Transverse colon (tissue), 4 donors: ENCODE measurements around the gene FKBP2. TPM values are rescaled to one million over a fixed set of nuclear protein-coding genes. Genes with fewer than 3 reads are reported as not detected.

Experiments
- DNase-seq: peaks from one replicate; pipeline ENCODE4 v3.0.0-alpha.2; 2019
- H3K27ac ChIP-seq, 4 donors: fragments of 200-600 bp; sonication (generic); 2 replicates each; pipeline ENCODE4 v1.5.1; 2016 to 2018; ENCODE audit warnings: inconsistent platforms in 4 of 4
- H3K27me3 ChIP-seq: fragments of 200-600 bp; sonication (generic); 2 replicates; pipeline ENCODE4 v1.5.1; 2017; ENCODE audit warnings: inconsistent platforms
- H3K36me3 ChIP-seq, 4 donors: fragments of 200-600 bp; sonication (generic); 2 replicates each; pipeline ENCODE4 v1.5.1; 2017 to 2019; ENCODE audit warnings: inconsistent platforms in 4 of 4
- H3K4me1 ChIP-seq, 4 donors: fragments of 200-600 bp; sonication (generic); 2 replicates each; pipeline ENCODE4 v1.5.1; 2017 to 2020; ENCODE audit warnings: inconsistent platforms in 4 of 4
- H3K4me3 ChIP-seq, 4 donors: fragments of 200-600 bp; sonication (generic); 1 replicate in 1 of 4; 2 replicates in 3 of 4; pipeline versions ENCODE4 v1.5.1 to v1.6.1; 2017 to 2019; ENCODE audit warnings: inconsistent platforms in 4 of 4
- H3K9me3 ChIP-seq, 2 donors: fragments of 200-600 bp; sonication (generic); 2 replicates each; pipeline ENCODE4 v1.5.1; 2017 to 2019; ENCODE audit warnings: inconsistent platforms in 2 of 2
- EP300 ChIP-seq: sonication (generic); formaldehyde crosslinking; IDR thresholded peaks from one replicate; pipeline ENCODE4 v1.6.1; 2017; ENCODE audit warnings: antibody characterized with exemption, low read depth
- POLR2A ChIP-seq: fragments of 450-650 bp; IDR thresholded peaks from one replicate; pipeline ENCODE4 v1.6.1; 2016; ENCODE audit warnings: antibody characterized with exemption, mild to moderate bottlenecking, moderate library complexity
- POLR2AphosphoS5 ChIP-seq, 3 donors: sonication (generic); formaldehyde crosslinking; IDR thresholded peaks; one replicate each; pipeline ENCODE4 v1.6.1; 2016; ENCODE audit warnings: antibody characterized with exemption in 3 of 3
- WGBS, 2 donors: methylation state at CpG; one replicate each; pipeline ENCODE4 v1.1.5; 2018; ENCODE audit warnings: low coverage in 1 of 2; 5-methylcytosine and 5-hydroxymethylcytosine counted together
- in situ Hi-C, 4 donors: fragments of 200-750 bp; cut with MboI; loops; one replicate each; pipeline versions ENCODE4 v1.15.0 to v1.15.1; 2017; ENCODE audit warnings: low sequenced_read_pairs in 3 of 4, low pct_ligation_motif_present in 1 of 4, low pct_unique_long_range_greater_than_20kb in 1 of 4
- intact Hi-C: fragments of 100-400 bp; cut with DNase I; formaldehyde crosslinking; loops from one replicate; pipeline ENCODE4 v1.15.1; 2023; ENCODE audit warnings: low total_unique reads
- total RNA-seq, 4 donors: library from RNA; depleted of rRNA; stranded (reverse); fragments of >200 nt; gene quantifications; one replicate each; pipeline ENCODE4 v1.1.0, GENCODE V29; 2016
- TF ChIP-seq, protein P1 (sequence below), 5 experiments: fragments of 200-600 bp in 3 of 5; fragments of 450-650 bp in 2 of 5; sonication (generic) in 3 of 5; IDR thresholded peaks; 1 replicate in 2 of 5; 2 replicates in 3 of 5; pipeline ENCODE4 v1.5.1; 2016 to 2017; ENCODE audit warnings: antibody characterized with exemption in 5 of 5, inconsistent platforms in 3 of 5, mild to moderate bottlenecking in 2 of 5, moderate library complexity in 1 of 5

The FKBP2 gene
- total RNA-seq, 4 donors from 2014 or later: 63.6 to 203 (median 102) TPM

DNA sequence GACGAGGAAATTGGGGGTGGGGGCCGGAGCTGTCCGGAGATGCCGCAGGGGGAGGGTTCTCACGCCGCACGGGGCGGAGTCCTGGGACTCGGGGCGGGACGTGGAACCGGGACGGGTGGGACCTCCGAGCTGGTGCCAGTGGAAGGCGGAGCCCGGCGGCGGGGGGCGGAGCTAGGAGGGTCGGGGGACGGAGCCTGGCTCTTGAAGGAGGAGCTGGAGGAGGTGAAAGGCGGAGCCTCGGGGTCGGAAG is 271 bp downstream of the FKBP2 start:
- in situ Hi-C loops (no loop called here), intact Hi-C loops (no loop called here)
- 0% methylated on average over 24 of the region's 24 CpGs; no CpG with 5 or more reads in 1 of the 2 donors for WGBS, 2 donors

GRCh38 chr11:64241491-64242374 is 838 bp downstream of the FKBP2 start:
- H3K4me3 ChIP-seq: peak overlapping the region; percentile 65 to 96 (median 82)
- DNase-seq: peak; percentile 72
- peak overlapping the region; percentile 96 to 100 (median 98) for H3K27ac ChIP-seq
- no peaks in the 10 kb centered on the region for H3K9me3 ChIP-seq
- intact Hi-C loops (no loop called here), in situ Hi-C loops (no loop called here)
- H3K36me3 ChIP-seq: no peaks in the 10 kb centered on the region
- 0% methylated on average over 61 of the region's 63 CpGs; no CpG with 5 or more reads in 1 of the 2 donors for WGBS, 2 donors
- H3K27me3 ChIP-seq: no peaks in the 10 kb centered on the region
- TF ChIP-seq, protein P1, sequence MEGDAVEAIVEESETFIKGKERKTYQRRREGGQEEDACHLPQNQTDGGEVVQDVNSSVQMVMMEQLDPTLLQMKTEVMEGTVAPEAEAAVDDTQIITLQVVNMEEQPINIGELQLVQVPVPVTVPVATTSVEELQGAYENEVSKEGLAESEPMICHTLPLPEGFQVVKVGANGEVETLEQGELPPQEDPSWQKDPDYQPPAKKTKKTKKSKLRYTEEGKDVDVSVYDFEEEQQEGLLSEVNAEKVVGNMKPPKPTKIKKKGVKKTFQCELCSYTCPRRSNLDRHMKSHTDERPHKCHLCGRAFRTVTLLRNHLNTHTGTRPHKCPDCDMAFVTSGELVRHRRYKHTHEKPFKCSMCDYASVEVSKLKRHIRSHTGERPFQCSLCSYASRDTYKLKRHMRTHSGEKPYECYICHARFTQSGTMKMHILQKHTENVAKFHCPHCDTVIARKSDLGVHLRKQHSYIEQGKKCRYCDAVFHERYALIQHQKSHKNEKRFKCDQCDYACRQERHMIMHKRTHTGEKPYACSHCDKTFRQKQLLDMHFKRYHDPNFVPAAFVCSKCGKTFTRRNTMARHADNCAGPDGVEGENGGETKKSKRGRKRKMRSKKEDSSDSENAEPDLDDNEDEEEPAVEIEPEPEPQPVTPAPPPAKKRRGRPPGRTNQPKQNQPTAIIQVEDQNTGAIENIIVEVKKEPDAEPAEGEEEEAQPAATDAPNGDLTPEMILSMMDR (IDR thresholded peaks at IDR 0.05): peak in 2 of 5 experiments; percentile 3 to 24
- no peak for TF ChIP-seq EP300
- peak; percentile 93 to 96 (median 94) for TF ChIP-seq POLR2AphosphoS5 (IDR thresholded peaks at IDR 0.05)
- TF ChIP-seq POLR2A: peak; percentile 89
- H3K4me1 ChIP-seq: peaks cover 33 to 72% (median 59%) of the 10 kb centered on the region in 4 donors

More for the DNA sequence above, 271 bp downstream of the FKBP2 start:
- DNase-seq: peak; percentile 100
- H3K27ac ChIP-seq: peak overlapping the region; percentile 96 to 100 (median 98)
- peaks cover 33 to 75% (median 60%) of the 10 kb centered on the region in 4 donors for H3K4me1 ChIP-seq
- no peaks in the 10 kb centered on the region for H3K36me3 ChIP-seq
- no peaks in the 10 kb centered on the region for H3K27me3 ChIP-seq
- TF ChIP-seq, protein P1 (IDR thresholded peaks at IDR 0.05): no peak
- TF ChIP-seq POLR2A (no peak), POLR2AphosphoS5 (IDR thresholded peaks at IDR 0.05) (no peak), EP300 (no peak)
- H3K9me3 ChIP-seq: no peaks in the 10 kb centered on the region
- peak overlapping the region; percentile 62 to 84 (median 82) for H3K4me3 ChIP-seq

DNA sequence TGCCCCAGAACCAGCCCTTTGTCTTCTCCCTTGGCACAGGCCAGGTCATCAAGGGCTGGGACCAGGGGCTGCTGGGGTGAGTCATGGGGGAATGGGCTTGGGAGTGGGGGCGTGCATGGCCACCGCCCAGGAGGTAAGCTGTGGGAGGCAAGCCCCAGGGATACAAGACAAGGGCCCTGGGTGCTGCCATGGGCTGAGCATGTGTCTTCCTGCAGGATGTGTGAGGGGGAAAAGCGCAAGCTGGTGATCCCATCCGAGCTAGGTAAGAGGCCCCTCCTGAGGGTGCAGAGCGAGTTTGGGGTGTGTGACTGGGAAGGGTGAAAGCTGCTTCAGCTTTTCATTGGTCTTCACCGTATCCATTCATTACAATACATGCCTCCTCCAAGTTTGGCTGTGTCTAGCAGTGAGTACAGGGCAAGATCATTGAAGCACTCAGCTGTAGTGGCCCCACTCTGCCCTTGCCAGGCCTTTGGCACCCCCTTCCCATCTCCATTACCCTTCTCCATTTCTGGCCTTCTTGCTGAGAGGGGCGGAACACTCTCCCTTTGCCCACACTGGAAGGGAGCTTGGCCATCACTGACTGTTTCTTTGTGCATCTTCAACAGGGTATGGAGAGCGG is 2.5 kb downstream of the FKBP2 start:
- Histone ChIP-seq H3K4me3 (peak overlapping the region in 1 of 4 donors; percentile 83), H3K9me3 (no peaks in the 10 kb centered on the region), H3K36me3 (no peaks in the 10 kb centered on the region), H3K4me1 (peaks cover 27 to 62% (median 50%) of the 10 kb centered on the region in 4 donors), H3K27me3 (no peaks in the 10 kb centered on the region), H3K27ac (peak overlapping the region; percentile 96 to 100 (median 98))
- WGBS, 2 donors: 74% methylated on average over 8 of the region's 8 CpGs; no CpG with 5 or more reads in 1 of the 2 donors
- intact Hi-C loops (no loop called here), in situ Hi-C loops (no loop called here)
- TF ChIP-seq POLR2A (no peak), POLR2AphosphoS5 (IDR thresholded peaks at IDR 0.05) (no peak)
- TF ChIP-seq, protein P1 (IDR thresholded peaks at IDR 0.05): no peak
- DNase-seq: no peak

DNA sequence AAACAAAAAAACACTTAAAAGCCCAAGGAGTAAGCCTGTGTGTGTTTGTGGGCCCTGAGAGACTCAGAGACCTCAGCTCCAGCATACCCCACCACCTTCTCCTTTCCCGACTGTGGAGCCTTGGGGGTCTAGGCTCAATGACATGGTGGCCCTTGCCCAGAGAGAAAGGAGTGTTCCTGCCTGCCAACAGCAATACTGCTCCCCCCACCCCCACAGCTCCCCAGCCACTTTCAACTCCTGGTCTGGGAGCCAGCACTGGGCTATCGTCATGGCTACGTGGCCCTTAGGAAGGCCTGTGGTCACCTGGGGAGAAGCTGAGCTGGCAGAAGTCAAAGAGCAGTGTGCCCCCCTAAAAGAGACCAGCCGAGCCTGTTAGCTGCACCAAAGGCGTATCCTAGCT is 3.2 kb downstream of the FKBP2 start:
- no peaks in the 10 kb centered on the region for H3K36me3 ChIP-seq
- intact Hi-C loops (no loop called here), in situ Hi-C loops (no loop called here)
- DNase-seq: no peak
- no peak overlapping the region for H3K4me3 ChIP-seq
- peaks cover 26 to 55% (median 45%) of the 10 kb centered on the region in 4 donors for H3K4me1 ChIP-seq
- H3K27me3 ChIP-seq: no peaks in the 10 kb centered on the region
- peak overlapping the region in 3 of 4 donors; percentile 96 to 99 (median 98) for H3K27ac ChIP-seq
- no peaks in the 10 kb centered on the region for H3K9me3 ChIP-seq
- TF ChIP-seq POLR2A (no peak), POLR2AphosphoS5 (IDR thresholded peaks at IDR 0.05) (no peak), EP300 (no peak)
- TF ChIP-seq, protein P1 (IDR thresholded peaks at IDR 0.05): no peak
- 46% methylated on average over 5 of the region's 5 CpGs; no CpG with 5 or more reads in 1 of the 2 donors for WGBS, 2 donors
